ENCODE results near the gene HEMK1. TPM values are rescaled to one million over a fixed set of nuclear protein-coding genes. Genes with fewer than 3 reads are reported as not detected.

The HEMK1 gene
- total RNA-seq, 1 donor from 2014 or later = 16.1 TPM

GRCh38 chr3:50604628-50605588 lies 35.6 kb downstream of the HEMK1 start:
- Histone ChIP-seq H3K4me1 (peaks cover 100% of the 10 kb centered on the region), H3K9me3 (replicated peaks) (no peaks in the 10 kb centered on the region), H3K27me3 (ENCODE audit: low read depth) (no peaks in the 10 kb centered on the region), H3K36me3 (peaks cover 21% of the 10 kb centered on the region), H3K27ac (replicated peaks) (peak overlapping the region; percentile 100), H3K4me3 (no peak overlapping the region)
- no peak for TF ChIP-seq CTCF (IDR thresholded peaks at IDR 0.05; ENCODE audit: borderline replicate concordance)
- intact Hi-C loops (cut with micrococcal nuclease) = no loop called here
- DNase-seq = peak; percentile 82

- peaks cover 100% of the 10 kb centered on the region for H3K4me1 ChIP-seq
- intact Hi-C loops (cut with micrococcal nuclease) = no loop called here
- H3K27me3 ChIP-seq (ENCODE audit: low read depth) = no peaks in the 10 kb centered on the region
- no peak overlapping the region for H3K4me3 ChIP-seq
- DNase-seq = no peak
- no peaks in the 10 kb centered on the region for H3K9me3 ChIP-seq (replicated peaks)
- TF ChIP-seq CTCF (IDR thresholded peaks at IDR 0.05; ENCODE audit: borderline replicate concordance) = no peak
- H3K36me3 ChIP-seq = peaks cover 21% of the 10 kb centered on the region
- H3K27ac ChIP-seq (replicated peaks) = peak overlapping the region; percentile 100
Measured at GRCh38 chr3:50605901-50606326, 36.6 kb downstream of the HEMK1 start.

- intact Hi-C loops (cut with micrococcal nuclease) = no loop called here
- Histone ChIP-seq H3K27me3 (ENCODE audit: low read depth) (no peaks in the 10 kb centered on the region), H3K9me3 (replicated peaks) (no peaks in the 10 kb centered on the region), H3K4me3 (peak overlapping the region; percentile 18), H3K36me3 (peaks cover 21% of the 10 kb centered on the region), H3K4me1 (peaks cover 100% of the 10 kb centered on the region), H3K27ac (replicated peaks) (peak overlapping the region; percentile 100)
- no peak for DNase-seq
- TF ChIP-seq CTCF (IDR thresholded peaks at IDR 0.05; ENCODE audit: borderline replicate concordance) = no peak
Measured at GRCh38 chr3:50606596-50606995, 37.3 kb downstream of the HEMK1 start.

- Histone ChIP-seq H3K4me1 (peaks cover 96% of the 10 kb centered on the region), H3K9me3 (replicated peaks) (no peaks in the 10 kb centered on the region), H3K4me3 (peak overlapping the region; percentile 18), H3K27me3 (ENCODE audit: low read depth) (no peaks in the 10 kb centered on the region), H3K27ac (replicated peaks) (peak overlapping the region; percentile 100), H3K36me3 (peaks cover 21% of the 10 kb centered on the region)
- no peak for TF ChIP-seq CTCF (IDR thresholded peaks at IDR 0.05; ENCODE audit: borderline replicate concordance)
- no peak for DNase-seq
- intact Hi-C loops (cut with micrococcal nuclease) = no loop called here
Measured at GRCh38 chr3:50607271-50608091, 38.2 kb downstream of the HEMK1 start.

GRCh38 chr3:50608278-50608677 lies 39.0 kb downstream of the HEMK1 start:
- no peak for DNase-seq
- peaks cover 96% of the 10 kb centered on the region for H3K4me1 ChIP-seq
- H3K36me3 ChIP-seq = peaks cover 21% of the 10 kb centered on the region
- no peaks in the 10 kb centered on the region for H3K27me3 ChIP-seq (ENCODE audit: low read depth)
- H3K27ac ChIP-seq (replicated peaks) = peak overlapping the region; percentile 100
- H3K9me3 ChIP-seq (replicated peaks) = no peaks in the 10 kb centered on the region
- intact Hi-C loops (cut with micrococcal nuclease) = no loop called here
- TF ChIP-seq CTCF (IDR thresholded peaks at IDR 0.05; ENCODE audit: borderline replicate concordance) = no peak
- peak overlapping the region; percentile 81 for H3K4me3 ChIP-seq
